IMR-90 (cell line): Measurements from ENCODE around the gene OR8K1. TPM values are rescaled to one million over a fixed set of nuclear protein-coding genes. Genes with fewer than 3 reads are reported as not detected.

Experiments
- ATAC-seq: fragments of 200-7000 bp; cut with Tn5 transposase; 2 replicates; pipeline ENCODE4 v1.9.1; 2020; ENCODE audit warnings: low read depth, mild to moderate bottlenecking, moderate library complexity
- BruUV-seq: library from RNA; stranded (reverse); fragments of 400-500 nt; replicated peaks from 2 replicates; lab custom pipeline; 2021; lab: Mats Ljungman, UMichigan
- CTCF ChIA-PET: fragments of 300-600 bp; formaldehyde crosslinking; extraction: SDS; loops from one replicate; lab custom pipeline; 2021; ENCODE audit warnings: antibody characterized with exemption; lab: Yijun Ruan, JAX
- POLR2A ChIA-PET: fragments of 300-600 bp; sonication (Branson Sonifier 250); formaldehyde crosslinking; loops from one replicate; lab custom pipeline; 2022; ENCODE audit warnings: antibody characterized with exemption; ENCODE audit not compliant: unreplicated experiment; lab: Charles Lee
- DNase-seq: peaks from one replicate; pipeline ENCODE4 v3.0.0; 2013
- H2AFZ ChIP-seq: replicated peaks from 2 replicates; pipeline ENCODE3; 2013; ENCODE audit warnings: low read length, mild to moderate bottlenecking; ENCODE audit not compliant: poor library complexity
- H2AK5ac ChIP-seq: 2 replicates; pipeline ENCODE4 v1.6.1; 2013; ENCODE audit warnings: low read depth, low read length, inconsistent platforms
- H2AK9ac ChIP-seq: replicated peaks from 2 replicates; pipeline ENCODE3; 2013; ENCODE audit warnings: mild to moderate bottlenecking, low read depth, low read length, moderate library complexity; ENCODE audit not compliant: poor library complexity
- H2BK120ac ChIP-seq: 2 replicates; pipeline ENCODE4 v1.6.1; 2013; ENCODE audit warnings: low read depth, low read length, inconsistent platforms
- H2BK15ac ChIP-seq: 3 replicates; pipeline ENCODE4 v1.6.1; 2013; ENCODE audit warnings: low read depth, low read length, inconsistent platforms
- H2BK20ac ChIP-seq: 2 replicates; pipeline ENCODE4 v1.6.1; 2013; ENCODE audit warnings: low read depth, mild to moderate bottlenecking, inconsistent platforms, low read length, moderate library complexity
- H2BK5ac ChIP-seq: 2 replicates; pipeline ENCODE4 v1.6.1; 2013; ENCODE audit warnings: mild to moderate bottlenecking, low read depth, low read length, inconsistent platforms; ENCODE audit not compliant: poor library complexity, severe bottlenecking
- H3K14ac ChIP-seq: replicated peaks from 2 replicates; pipeline ENCODE4 v1.6.1; 2013; ENCODE audit warnings: low read depth, low read length, inconsistent platforms
- H3K18ac ChIP-seq: 2 replicates; pipeline ENCODE4 v1.6.1; 2013; ENCODE audit warnings: low read depth, low read length, control low read depth
- H3K23ac ChIP-seq: 2 replicates; pipeline ENCODE4 v1.6.1; 2013; ENCODE audit warnings: low read depth, low read length, inconsistent platforms
- H3K27ac ChIP-seq: 2 replicates; pipeline ENCODE4 v1.5.1; 2013; ENCODE audit warnings: mild to moderate bottlenecking, control low read depth, low read length; ENCODE audit not compliant: insufficient read depth
- H3K27me3 ChIP-seq: 2 replicates; pipeline ENCODE4 v1.6.1; 2013; ENCODE audit warnings: low read length; ENCODE audit not compliant: control insufficient read depth, insufficient read depth
- H3K36me3 ChIP-seq: 2 replicates; pipeline ENCODE4 v1.6.1; 2013; ENCODE audit warnings: low read length, mixed read lengths; ENCODE audit not compliant: control insufficient read depth, insufficient read depth
- H3K4ac ChIP-seq: 2 replicates; pipeline ENCODE4 v1.6.1; 2013; ENCODE audit warnings: low read depth, low read length, inconsistent platforms
- H3K4me1 ChIP-seq: 2 replicates; pipeline ENCODE4 v1.6.1; 2013; ENCODE audit warnings: low read length, mixed read lengths; ENCODE audit not compliant: control insufficient read depth, insufficient read depth
- H3K4me2 ChIP-seq: 2 replicates; pipeline ENCODE4 v1.6.1; 2013; ENCODE audit warnings: low read depth, mild to moderate bottlenecking, control low read depth, low read length, moderate library complexity
- H3K4me3 ChIP-seq: 2 replicates; pipeline ENCODE4 v1.5.1; 2013; ENCODE audit warnings: low read depth, mild to moderate bottlenecking, control low read depth, low read length, moderate library complexity; ENCODE audit not compliant: insufficient read depth
- H3K56ac ChIP-seq: 2 replicates; pipeline ENCODE4 v1.6.1; 2013; ENCODE audit warnings: low read length, inconsistent platforms; ENCODE audit not compliant: insufficient read depth; ENCODE audit errors: extremely low read depth
- H3K79me1 ChIP-seq, 2 experiments: 2 replicates each; pipeline ENCODE4 v1.6.1; 2013; ENCODE audit warnings: low read length in 2 of 2, inconsistent platforms in 1 of 2, low read depth in 1 of 2
- H3K9ac ChIP-seq: 2 replicates; pipeline ENCODE4 v1.6.1; 2013; ENCODE audit warnings: low read depth, low read length, control low read depth
- H3K9me1 ChIP-seq: 2 replicates; pipeline ENCODE4 v1.6.1; 2013; ENCODE audit warnings: low read length, inconsistent platforms; ENCODE audit not compliant: insufficient read depth
- H3K9me3 ChIP-seq: 2 replicates; pipeline ENCODE4 v1.6.1; 2013; ENCODE audit warnings: low read length; ENCODE audit not compliant: control insufficient read depth, insufficient read depth
- H4K20me1 ChIP-seq: 2 replicates; pipeline ENCODE4 v1.6.1; 2013; ENCODE audit warnings: low read length, inconsistent platforms; ENCODE audit not compliant: insufficient read depth
- H4K5ac ChIP-seq: 2 replicates; pipeline ENCODE4 v1.6.1; 2013; ENCODE audit warnings: mild to moderate bottlenecking, low read depth, low read length, control low read depth
- H4K8ac ChIP-seq, 2 experiments: 2 replicates each; pipeline ENCODE4 v1.6.1; 2013; ENCODE audit warnings: low read depth in 2 of 2, low read length in 2 of 2, control low read depth in 1 of 2, inconsistent platforms in 1 of 2
- H4K91ac ChIP-seq: 2 replicates; pipeline ENCODE4 v1.6.1; 2013; ENCODE audit warnings: low read depth, low read length, inconsistent platforms; ENCODE audit not compliant: insufficient read depth
- FOS ChIP-seq: fragments of 150-350 bp; IDR thresholded peaks from 2 replicates; pipeline ENCODE4 v1.6.1; 2016; ENCODE audit warnings: low read depth, low read length
- MAFK ChIP-seq: IDR thresholded peaks from 2 replicates; pipeline ENCODE4 v1.6.1; 2012; ENCODE audit warnings: low read depth, low read length, improper control_type of control experiment
- SMC3 ChIP-seq: fragments of 150-350 bp; IDR thresholded peaks from 2 replicates; pipeline ENCODE4 v1.6.1; 2016; ENCODE audit warnings: low read depth, mild to moderate bottlenecking, antibody characterized with exemption, low read length, moderate library complexity
- dilution Hi-C: fragments of 300-500 bp; cut with HindIII; formaldehyde crosslinking; loops from one replicate; pipeline ENCODE4 v1.14.3; 2018; ENCODE audit warnings: low sequenced_read_pairs; ENCODE audit not compliant: unreplicated experiment
- in situ Hi-C: fragments of 300-500 bp; cut with MboI; formaldehyde crosslinking; loops from 3 replicates; pipeline ENCODE4 v1.14.3; 2019; ENCODE audit warnings: low sequenced_read_pairs, inconsistent platforms, mixed read lengths
- intact Hi-C: fragments of 100-400 bp; cut with micrococcal nuclease; formaldehyde crosslinking; loops from 2 replicates; pipeline ENCODE4 v1.10.0; 2022
- polyA plus RNA-seq, 3 experiments: library from polyadenylated mRNA; depleted of rRNA; stranded (reverse); fragments of >200 nt; gene quantifications; 2 replicates each; pipeline ENCODE4 v1.2.3, GENCODE V29; 2012; ENCODE audit warnings: low replicate concordance in 1 of 3
- total RNA-seq: library from RNA; depleted of rRNA; stranded (reverse); fragments of >200 nt; gene quantifications from 2 replicates; pipeline ENCODE4 v1.2.3, GENCODE V29; 2012

OR8K1 gene
- total and polyA plus RNA-seq, 2 of the 4 experiments (the other 2 are of a cell fraction): not detected

DNA sequence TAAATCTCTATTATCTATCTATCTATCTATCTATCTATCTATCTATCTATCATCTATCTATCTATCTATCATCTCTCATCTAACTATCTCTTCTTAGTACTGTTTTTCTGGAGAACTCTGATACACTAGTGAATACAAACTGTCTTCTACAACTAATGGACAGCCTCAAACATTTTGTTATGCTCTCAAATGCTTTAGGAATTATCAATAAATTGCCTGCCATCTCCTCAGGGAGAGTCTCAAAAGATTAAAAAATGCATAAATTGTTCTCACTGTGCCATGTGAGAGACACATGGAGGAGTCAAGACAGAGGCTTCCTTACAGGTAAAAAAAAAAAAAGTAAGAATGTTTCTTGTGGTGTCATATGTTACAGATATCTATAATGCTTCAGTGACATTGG is 31.0 kb upstream of the OR8K1 start, which contains the start of gene OR8K3:
OR8K3 (plus strand) TSS at position 301 of the 400 bp plus-strand sequence. CDS start 3,163 bp downstream, outside the sequence.
- Histone ChIP-seq H4K5ac (no peak within 1 kb of the TSS), H2AFZ (no peak within 1 kb of the TSS), H4K8ac (no peak within 1 kb of the TSS), H3K56ac (no peak within 1 kb of the TSS), H3K79me1 (no peaks in the 10 kb centered on the region), H2BK15ac (no peak within 1 kb of the TSS), H4K20me1 (no peaks in the 10 kb centered on the region), H3K9me1 (no peaks in the 10 kb centered on the region), H2AK9ac (no peak within 1 kb of the TSS), H3K9me3 (peaks cover 2% of the 10 kb centered on the region; the same call in 1 of the 2 replicates), H2BK20ac (no peak within 1 kb of the TSS), H2BK120ac (no peak within 1 kb of the TSS), H3K4ac (no peak within 1 kb of the TSS), H3K18ac (no peak within 1 kb of the TSS), H3K23ac (no peak within 1 kb of the TSS), H3K14ac (no peak within 1 kb of the TSS), H3K4me2 (no peak within 1 kb of the TSS), H2AK5ac (no peak within 1 kb of the TSS), H3K27ac (no peak within 1 kb of the TSS), H3K27me3 (no peaks in the 10 kb centered on the region), H2BK5ac (no peak within 1 kb of the TSS), H3K9ac (no peak within 1 kb of the TSS), H3K4me1 (no peaks in the 10 kb centered on the region), H3K4me3 (no peak within 1 kb of the TSS), H4K91ac (no peak within 1 kb of the TSS), H3K36me3 (no peaks in the 10 kb centered on the region)
- BruUV-seq: no TSS peak
- intact Hi-C loops (no loop called here), in situ Hi-C loops (no loop called here), dilution Hi-C loops (no loop called here)
- ChIA-PET POLR2A (no interaction called here), CTCF (no interaction called here)
- TF ChIP-seq FOS (no peak), SMC3 (no peak), MAFK (no peak)
- no peak for ATAC-seq
- DNase-seq: no peak
